Mesothelial cell of epicardium (in vitro differentiated cells): ENCODE data around the gene FCHSD2. TPM values are rescaled to one million over a fixed set of nuclear protein-coding genes. Genes with fewer than 3 reads are reported as not detected.

Source experiments
- DNase-seq, 2 experiments: peaks; one replicate each; pipeline ENCODE4 v3.0.0; 2021; ENCODE audit warnings: low spot score in 2 of 2; ENCODE audit not compliant: unreplicated experiment in 2 of 2
- H3K27ac Mint-ChIP-seq: 2 replicates; pipeline ENCODE4 v1.8.0; 2021; ENCODE audit warnings: mixed read lengths
- H3K27me3 Mint-ChIP-seq: 2 replicates; pipeline ENCODE4 v1.8.0; 2021; ENCODE audit warnings: low read depth, mixed read lengths
- H3K36me3 Mint-ChIP-seq: 2 replicates; pipeline ENCODE4 v1.8.0; 2021; ENCODE audit warnings: mixed read lengths
- H3K4me1 Mint-ChIP-seq: 2 replicates; pipeline ENCODE4 v1.8.0; 2021; ENCODE audit warnings: mixed read lengths
- H3K4me3 Mint-ChIP-seq: 2 replicates; pipeline ENCODE4 v1.8.0; 2021; ENCODE audit warnings: mild to moderate bottlenecking, moderate library complexity, mixed read lengths
- H3K9me3 Mint-ChIP-seq: 2 replicates; pipeline ENCODE4 v1.8.0; 2021; ENCODE audit warnings: mixed read lengths
- total RNA-seq: library from RNA; stranded (reverse); gene quantifications from 3 replicates; pipeline ENCODE4 v1.2.1, GENCODE V29; 2021
- TF ChIP-seq, protein P1 (sequence below): fragments of 200-600 bp; sonication (generic); IDR thresholded peaks from one replicate; pipeline ENCODE4 v1.5.0; 2021; ENCODE audit warnings: antibody characterized with exemption; ENCODE audit not compliant: unreplicated experiment

Gene FCHSD2
- total RNA-seq, 1 donor from 2014 or later, result 33.8 TPM

DNA sequence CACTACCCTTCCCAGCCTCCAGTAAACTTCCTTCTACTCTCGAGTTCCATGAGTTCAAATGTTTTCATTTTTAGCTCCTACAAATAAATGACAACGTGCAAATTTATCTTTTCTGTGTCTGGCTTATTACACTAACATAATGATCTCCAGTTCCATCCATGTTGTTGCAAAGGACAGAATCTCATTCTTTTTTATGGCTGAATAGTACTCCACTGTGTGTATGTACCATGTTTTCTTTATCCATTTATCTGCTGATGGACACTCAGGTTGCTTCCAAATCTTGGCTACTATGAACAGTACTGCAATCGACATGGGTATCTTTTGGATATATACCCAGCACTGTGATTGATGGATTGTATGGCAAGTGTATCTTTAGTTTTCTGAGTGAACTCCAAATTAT lies 34.5 kb downstream of the FCHSD2 start:
- no peak for DNase-seq
- H3K27me3 Mint-ChIP-seq, result no peaks in the 10 kb centered on the region
- peaks cover 39% of the 10 kb centered on the region for H3K36me3 Mint-ChIP-seq
- no peak overlapping the region for H3K4me3 Mint-ChIP-seq
- H3K4me1 Mint-ChIP-seq, result no peaks in the 10 kb centered on the region
- no peak overlapping the region for H3K27ac Mint-ChIP-seq
- H3K9me3 Mint-ChIP-seq, result peaks cover 52% of the 10 kb centered on the region
- TF ChIP-seq, protein P1, sequence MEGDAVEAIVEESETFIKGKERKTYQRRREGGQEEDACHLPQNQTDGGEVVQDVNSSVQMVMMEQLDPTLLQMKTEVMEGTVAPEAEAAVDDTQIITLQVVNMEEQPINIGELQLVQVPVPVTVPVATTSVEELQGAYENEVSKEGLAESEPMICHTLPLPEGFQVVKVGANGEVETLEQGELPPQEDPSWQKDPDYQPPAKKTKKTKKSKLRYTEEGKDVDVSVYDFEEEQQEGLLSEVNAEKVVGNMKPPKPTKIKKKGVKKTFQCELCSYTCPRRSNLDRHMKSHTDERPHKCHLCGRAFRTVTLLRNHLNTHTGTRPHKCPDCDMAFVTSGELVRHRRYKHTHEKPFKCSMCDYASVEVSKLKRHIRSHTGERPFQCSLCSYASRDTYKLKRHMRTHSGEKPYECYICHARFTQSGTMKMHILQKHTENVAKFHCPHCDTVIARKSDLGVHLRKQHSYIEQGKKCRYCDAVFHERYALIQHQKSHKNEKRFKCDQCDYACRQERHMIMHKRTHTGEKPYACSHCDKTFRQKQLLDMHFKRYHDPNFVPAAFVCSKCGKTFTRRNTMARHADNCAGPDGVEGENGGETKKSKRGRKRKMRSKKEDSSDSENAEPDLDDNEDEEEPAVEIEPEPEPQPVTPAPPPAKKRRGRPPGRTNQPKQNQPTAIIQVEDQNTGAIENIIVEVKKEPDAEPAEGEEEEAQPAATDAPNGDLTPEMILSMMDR, result no peak

DNA sequence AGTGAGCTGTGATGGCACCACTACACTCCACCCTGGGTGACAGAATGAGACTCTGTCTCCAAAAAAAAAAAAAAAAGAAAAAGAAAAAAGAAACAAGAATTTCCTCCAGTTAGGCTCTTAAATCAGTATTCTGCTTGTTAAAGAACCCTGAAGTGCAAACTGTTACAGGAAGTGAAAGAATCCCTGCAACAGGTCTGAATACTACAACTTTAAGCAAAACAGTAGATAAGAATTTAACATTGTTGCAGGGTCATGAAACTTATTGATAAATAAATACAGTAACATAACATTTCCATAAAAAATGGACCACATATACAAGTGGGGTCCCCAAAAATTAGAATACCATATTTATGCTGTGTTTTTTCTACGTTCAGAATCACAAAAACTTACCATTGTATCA lies 35.8 kb downstream of the FCHSD2 start:
- TF ChIP-seq, protein P1, result no peak
- H3K36me3 Mint-ChIP-seq, result peaks cover 34% of the 10 kb centered on the region
- H3K9me3 Mint-ChIP-seq, result peaks cover 47% of the 10 kb centered on the region
- no peaks in the 10 kb centered on the region for H3K4me1 Mint-ChIP-seq
- DNase-seq, result no peak
- no peak overlapping the region for H3K27ac Mint-ChIP-seq
- H3K4me3 Mint-ChIP-seq, result no peak overlapping the region
- H3K27me3 Mint-ChIP-seq, result no peaks in the 10 kb centered on the region

DNA sequence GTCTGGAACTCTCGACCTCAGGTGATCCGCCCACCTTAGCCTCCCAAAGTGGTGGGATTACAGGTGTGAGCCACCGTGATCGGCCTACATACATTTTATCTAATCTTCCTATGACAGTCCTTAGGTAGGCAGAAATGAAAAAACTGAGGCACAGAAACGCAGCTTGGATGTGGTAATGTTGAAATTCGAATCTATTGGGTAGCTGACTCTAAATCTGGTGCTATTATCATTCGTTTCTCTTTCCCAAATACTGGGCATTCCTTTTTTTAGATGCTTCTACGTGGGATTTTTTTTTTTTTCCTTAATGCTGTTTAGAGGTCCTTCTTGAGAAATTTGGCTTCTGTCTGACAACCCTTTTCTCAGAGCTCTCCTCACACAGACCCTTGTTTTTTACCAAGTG lies 41.5 kb downstream of the FCHSD2 start:
- peaks cover 22% of the 10 kb centered on the region for H3K36me3 Mint-ChIP-seq
- H3K4me3 Mint-ChIP-seq, result no peak overlapping the region
- H3K9me3 Mint-ChIP-seq, result peaks cover 10% of the 10 kb centered on the region
- DNase-seq, result no peak
- H3K4me1 Mint-ChIP-seq, result peaks cover 4% of the 10 kb centered on the region
- H3K27me3 Mint-ChIP-seq, result no peaks in the 10 kb centered on the region
- TF ChIP-seq, protein P1, result no peak
- H3K27ac Mint-ChIP-seq, result no peak overlapping the region

DNA sequence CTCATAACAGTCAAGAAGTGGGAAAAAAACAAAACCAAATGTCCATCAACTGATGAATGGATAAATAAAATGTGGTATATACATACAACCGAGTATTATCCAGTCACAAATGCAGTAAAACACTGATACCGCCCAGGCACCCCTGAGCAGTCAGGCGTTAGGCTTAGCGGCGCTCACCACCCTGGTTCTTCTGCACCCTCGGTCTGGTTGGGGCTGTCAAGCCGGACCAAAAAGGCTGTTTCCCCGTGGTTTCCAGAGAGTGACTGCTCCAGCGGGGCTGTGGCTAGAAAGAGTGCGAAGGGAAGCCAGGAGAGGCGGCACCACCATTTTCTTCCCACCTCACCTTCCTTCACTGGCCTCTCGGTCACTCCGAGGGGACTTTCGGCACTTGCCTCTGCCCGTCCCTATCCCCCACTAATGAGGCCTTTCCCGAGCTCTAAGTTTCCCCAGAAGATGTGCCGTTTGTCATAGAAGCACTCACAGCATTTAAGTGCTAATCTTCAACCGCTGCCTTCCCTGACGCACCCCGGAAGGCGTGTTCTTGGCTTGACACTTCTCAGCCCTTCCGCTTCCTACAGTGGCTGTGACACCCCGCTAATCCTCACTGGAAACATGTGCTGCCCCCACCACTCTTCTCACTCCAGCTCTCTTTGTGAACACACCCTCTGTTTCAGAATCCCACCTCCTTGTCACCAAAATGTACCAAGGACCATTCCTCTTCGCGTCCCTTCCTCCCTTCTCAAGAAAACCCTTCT lies 42.4 kb downstream of the FCHSD2 start:
- Mint-ChIP-seq H3K36me3 (peaks cover 22% of the 10 kb centered on the region), H3K4me1 (peaks cover 9% of the 10 kb centered on the region), H3K27ac (no peak overlapping the region), H3K27me3 (no peaks in the 10 kb centered on the region), H3K4me3 (no peak overlapping the region), H3K9me3 (peaks cover 10% of the 10 kb centered on the region)
- no peak for DNase-seq
- TF ChIP-seq, protein P1, result no peak

DNA sequence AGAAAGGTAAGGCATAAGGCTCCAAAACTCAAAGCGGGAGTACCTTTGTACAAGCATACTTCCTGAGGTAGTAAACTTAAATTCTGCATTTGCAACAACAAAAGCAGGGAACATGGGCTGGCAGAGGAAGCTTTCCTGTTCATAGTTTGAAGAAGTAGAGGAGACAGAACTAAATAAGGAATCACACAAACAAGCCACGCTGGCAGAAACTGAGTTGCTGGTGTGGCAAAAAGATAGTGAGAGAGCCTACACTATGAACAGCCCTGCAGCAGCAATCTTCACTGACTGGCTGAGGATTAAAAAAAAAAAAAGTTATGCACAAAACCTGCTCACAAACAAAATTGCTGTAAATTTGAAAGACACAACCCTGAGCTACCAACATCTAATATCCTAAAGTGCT lies 46.5 kb downstream of the FCHSD2 start:
- Mint-ChIP-seq H3K4me3 (no peak overlapping the region), H3K36me3 (peaks cover 21% of the 10 kb centered on the region), H3K9me3 (peaks cover 6% of the 10 kb centered on the region), H3K4me1 (peaks cover 9% of the 10 kb centered on the region), H3K27ac (peak overlapping the region; percentile 82), H3K27me3 (no peaks in the 10 kb centered on the region)
- DNase-seq, result no peak
- TF ChIP-seq, protein P1, result no peak
